K562 (cell line): Measurements from ENCODE around the gene TMEM245. TPM values are rescaled to one million over a fixed set of nuclear protein-coding genes. Genes with fewer than 3 reads are reported as not detected.

Source experiments
- BRF1 ChIP-seq: IDR thresholded peaks from 3 replicates; pipeline ENCODE4 v1.6.1; 2011; ENCODE audit warnings: borderline replicate concordance, mild to moderate bottlenecking; ENCODE audit not compliant: insufficient read length; ENCODE audit errors: extremely low read depth
- CHD4 ChIP-seq: fragments of 200-600 bp; sonication (generic); IDR thresholded peaks from 3 replicates; pipeline ENCODE4 v1.6.1; 2012; ENCODE audit warnings: low read depth, mild to moderate bottlenecking, mixed read lengths, low read length, inconsistent platforms; ENCODE audit not compliant: insufficient read depth, insufficient replicate concordance, poor library complexity, severe bottlenecking
- CXXC5 ChIP-seq: fragments of 250-450 bp; sonication (Bioruptor Pico); IDR thresholded peaks from 2 replicates; pipeline ENCODE4 v1.8.0; 2022; ENCODE audit warnings: inconsistent platforms, mild to moderate bottlenecking, moderate library complexity
- DACH1 ChIP-seq: fragments of 450-650 bp; IDR thresholded peaks from 2 replicates; pipeline ENCODE4 v1.6.1; 2018; ENCODE audit not compliant: partially characterized antibody
- ELF1 ChIP-seq: fragments of 200-800 bp; sonication (Bioruptor generic); IDR thresholded peaks from 2 replicates; pipeline ENCODE4 v1.6.1; 2016; ENCODE audit warnings: missing genetic modification characterization, missing compliant biosample characterization
- FOS ChIP-seq: IDR thresholded peaks from 3 replicates; pipeline ENCODE4 v1.6.1; 2011; ENCODE audit not compliant: insufficient read length; ENCODE audit errors: extremely low read depth
- FUS ChIP-seq: fragments of 200-400 bp; formaldehyde crosslinking; optimal IDR thresholded peaks from 2 replicates; pipeline ENCODE3; 2017; ENCODE audit warnings: low read depth, low read length
- NBN ChIP-seq: fragments of 450-650 bp; IDR thresholded peaks from 2 replicates; pipeline ENCODE4 v1.6.1; 2016; ENCODE audit warnings: low read depth, mild to moderate bottlenecking
- NFIX ChIP-seq: fragments of 250-450 bp; sonication (Bioruptor Pico); IDR thresholded peaks from 2 replicates; pipeline ENCODE4 v1.4.0; 2020; ENCODE audit warnings: low read depth, mild to moderate bottlenecking, moderate library complexity
- NR2C2 ChIP-seq, 2 experiments: fragments of 200-800 bp in 1 of 2; sonication (Bioruptor generic) in 1 of 2; sonication (generic) in 1 of 2; formaldehyde crosslinking in 1 of 2; IDR thresholded peaks; 2 replicates each; pipeline versions ENCODE4 v1.6.1 to v1.8.0; 2016 to 2022; ENCODE audit warnings: mild to moderate bottlenecking in 1 of 2, missing compliant biosample characterization in 1 of 2, missing genetic modification characterization in 1 of 2, missing genetic modification reagents in 1 of 2
- PHF20 ChIP-seq: fragments of 450-650 bp; IDR thresholded peaks from 2 replicates; pipeline ENCODE4 v1.6.1; 2018; ENCODE audit not compliant: partially characterized antibody
- TEAD1 ChIP-seq, 2 experiments: fragments of 450-650 bp in 1 of 2; sonication (generic) in 1 of 2; formaldehyde crosslinking; IDR thresholded peaks; 2 replicates each; pipeline versions ENCODE4 v1.4.0 to v1.8.0; 2020 to 2022; ENCODE audit warnings: mild to moderate bottlenecking in 2 of 2, missing genetic modification reagents in 1 of 2
- TOE1 ChIP-seq, 2 experiments: fragments of 450-650 bp in 1 of 2; sonication (generic) in 1 of 2; formaldehyde crosslinking in 1 of 2; IDR thresholded peaks; 2 replicates each; pipeline versions ENCODE4 v1.7.1 to v1.8.0; 2016 to 2022; ENCODE audit warnings: borderline replicate concordance in 2 of 2, mild to moderate bottlenecking in 2 of 2, antibody characterized with exemption in 1 of 2, inconsistent platforms in 1 of 2, low read depth in 1 of 2, missing genetic modification reagents in 1 of 2, moderate library complexity in 1 of 2
- YBX1 ChIP-seq: fragments of 450-650 bp; IDR thresholded peaks from 2 replicates; pipeline ENCODE4 v1.7.1; 2016; ENCODE audit warnings: mild to moderate bottlenecking
- ZNF324 ChIP-seq: fragments of 250-450 bp; sonication (Bioruptor Pico); IDR thresholded peaks from 2 replicates; pipeline ENCODE4 v1.4.0; 2020; ENCODE audit warnings: mild to moderate bottlenecking
- ZNF384 ChIP-seq: IDR thresholded peaks from 2 replicates; pipeline ENCODE4 v1.6.1; 2012; ENCODE audit warnings: low read depth, low read length, improper control_type of control experiment
- polyA plus RNA-seq, 8 experiments: library from polyadenylated mRNA; depleted of rRNA in 4 of 8; stranded (reverse) in 5 of 8; unstranded in 3 of 8; fragments of >200 nt; fragmentation: Nextera tagmentation in 2 of 8; fragmentation: Illumina TruSeq in 1 of 8; extraction: Ambion mirVana in 2 of 8; extraction: Trizol in 1 of 8; gene quantifications; 2 replicates each; pipeline versions ENCODE4 v1.2.1 to v1.2.3, GENCODE V29; 2011 to 2014; ENCODE audit warnings: inconsistent platforms in 1 of 8, missing spikeins in 1 of 8
- total RNA-seq, 7 experiments: library from RNA; depleted of rRNA in 6 of 7; stranded (reverse); fragments of >200 nt in 6 of 7; fragmentation: Illumina TruSeq in 2 of 7; extraction: Trizol in 2 of 7; gene quantifications; 2 replicates each; pipeline versions ENCODE4 v1.2.1 to v1.2.3, GENCODE V29; 2011 to 2021; ENCODE audit warnings: low replicate concordance in 1 of 7
- TF ChIP-seq, protein P1 (sequence below): fragments of 450-650 bp; IDR thresholded peaks from 2 replicates; pipeline ENCODE4 v1.6.1; 2016; ENCODE audit warnings: low read depth
- TF ChIP-seq, protein P2 (sequence below): sonication (generic); formaldehyde crosslinking; IDR thresholded peaks from 2 replicates; pipeline ENCODE4 v1.8.0; 2022; ENCODE audit warnings: mild to moderate bottlenecking, missing genetic modification reagents
- TF ChIP-seq, protein P3 (sequence below): sonication (generic); formaldehyde crosslinking; IDR thresholded peaks from 2 replicates; pipeline ENCODE4 v1.8.0; 2022; ENCODE audit warnings: missing genetic modification reagents, mild to moderate bottlenecking, moderate library complexity, borderline replicate concordance

TMEM245 gene
- total and polyA plus RNA-seq, 9 of the 15 experiments (the other 6 are each of a cell fraction or from before 2014, with no cell fraction given), result 8.5 to 43.2 (median 24.3) TPM

DNA sequence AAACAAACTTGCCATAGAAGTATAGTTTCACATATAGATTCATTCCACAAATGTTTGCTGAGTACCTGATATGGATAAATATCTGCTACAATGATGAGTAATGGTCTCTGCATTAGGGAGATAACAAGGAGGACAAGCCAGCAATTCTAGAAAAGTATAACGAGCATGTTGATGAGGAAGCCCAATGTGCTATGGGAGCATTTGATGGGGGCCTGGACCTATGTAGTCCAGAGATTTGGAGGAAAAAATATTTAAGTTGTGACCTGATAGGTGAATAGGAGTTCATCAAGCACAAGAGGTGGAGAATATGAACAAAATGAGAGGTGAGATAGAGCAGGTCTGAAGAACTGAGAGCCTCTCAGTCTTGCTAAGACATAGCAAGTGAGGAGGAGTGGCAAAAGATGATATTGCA, 14.4 kb upstream of the TMEM245 start (continued):
- TF ChIP-seq, protein P1, sequence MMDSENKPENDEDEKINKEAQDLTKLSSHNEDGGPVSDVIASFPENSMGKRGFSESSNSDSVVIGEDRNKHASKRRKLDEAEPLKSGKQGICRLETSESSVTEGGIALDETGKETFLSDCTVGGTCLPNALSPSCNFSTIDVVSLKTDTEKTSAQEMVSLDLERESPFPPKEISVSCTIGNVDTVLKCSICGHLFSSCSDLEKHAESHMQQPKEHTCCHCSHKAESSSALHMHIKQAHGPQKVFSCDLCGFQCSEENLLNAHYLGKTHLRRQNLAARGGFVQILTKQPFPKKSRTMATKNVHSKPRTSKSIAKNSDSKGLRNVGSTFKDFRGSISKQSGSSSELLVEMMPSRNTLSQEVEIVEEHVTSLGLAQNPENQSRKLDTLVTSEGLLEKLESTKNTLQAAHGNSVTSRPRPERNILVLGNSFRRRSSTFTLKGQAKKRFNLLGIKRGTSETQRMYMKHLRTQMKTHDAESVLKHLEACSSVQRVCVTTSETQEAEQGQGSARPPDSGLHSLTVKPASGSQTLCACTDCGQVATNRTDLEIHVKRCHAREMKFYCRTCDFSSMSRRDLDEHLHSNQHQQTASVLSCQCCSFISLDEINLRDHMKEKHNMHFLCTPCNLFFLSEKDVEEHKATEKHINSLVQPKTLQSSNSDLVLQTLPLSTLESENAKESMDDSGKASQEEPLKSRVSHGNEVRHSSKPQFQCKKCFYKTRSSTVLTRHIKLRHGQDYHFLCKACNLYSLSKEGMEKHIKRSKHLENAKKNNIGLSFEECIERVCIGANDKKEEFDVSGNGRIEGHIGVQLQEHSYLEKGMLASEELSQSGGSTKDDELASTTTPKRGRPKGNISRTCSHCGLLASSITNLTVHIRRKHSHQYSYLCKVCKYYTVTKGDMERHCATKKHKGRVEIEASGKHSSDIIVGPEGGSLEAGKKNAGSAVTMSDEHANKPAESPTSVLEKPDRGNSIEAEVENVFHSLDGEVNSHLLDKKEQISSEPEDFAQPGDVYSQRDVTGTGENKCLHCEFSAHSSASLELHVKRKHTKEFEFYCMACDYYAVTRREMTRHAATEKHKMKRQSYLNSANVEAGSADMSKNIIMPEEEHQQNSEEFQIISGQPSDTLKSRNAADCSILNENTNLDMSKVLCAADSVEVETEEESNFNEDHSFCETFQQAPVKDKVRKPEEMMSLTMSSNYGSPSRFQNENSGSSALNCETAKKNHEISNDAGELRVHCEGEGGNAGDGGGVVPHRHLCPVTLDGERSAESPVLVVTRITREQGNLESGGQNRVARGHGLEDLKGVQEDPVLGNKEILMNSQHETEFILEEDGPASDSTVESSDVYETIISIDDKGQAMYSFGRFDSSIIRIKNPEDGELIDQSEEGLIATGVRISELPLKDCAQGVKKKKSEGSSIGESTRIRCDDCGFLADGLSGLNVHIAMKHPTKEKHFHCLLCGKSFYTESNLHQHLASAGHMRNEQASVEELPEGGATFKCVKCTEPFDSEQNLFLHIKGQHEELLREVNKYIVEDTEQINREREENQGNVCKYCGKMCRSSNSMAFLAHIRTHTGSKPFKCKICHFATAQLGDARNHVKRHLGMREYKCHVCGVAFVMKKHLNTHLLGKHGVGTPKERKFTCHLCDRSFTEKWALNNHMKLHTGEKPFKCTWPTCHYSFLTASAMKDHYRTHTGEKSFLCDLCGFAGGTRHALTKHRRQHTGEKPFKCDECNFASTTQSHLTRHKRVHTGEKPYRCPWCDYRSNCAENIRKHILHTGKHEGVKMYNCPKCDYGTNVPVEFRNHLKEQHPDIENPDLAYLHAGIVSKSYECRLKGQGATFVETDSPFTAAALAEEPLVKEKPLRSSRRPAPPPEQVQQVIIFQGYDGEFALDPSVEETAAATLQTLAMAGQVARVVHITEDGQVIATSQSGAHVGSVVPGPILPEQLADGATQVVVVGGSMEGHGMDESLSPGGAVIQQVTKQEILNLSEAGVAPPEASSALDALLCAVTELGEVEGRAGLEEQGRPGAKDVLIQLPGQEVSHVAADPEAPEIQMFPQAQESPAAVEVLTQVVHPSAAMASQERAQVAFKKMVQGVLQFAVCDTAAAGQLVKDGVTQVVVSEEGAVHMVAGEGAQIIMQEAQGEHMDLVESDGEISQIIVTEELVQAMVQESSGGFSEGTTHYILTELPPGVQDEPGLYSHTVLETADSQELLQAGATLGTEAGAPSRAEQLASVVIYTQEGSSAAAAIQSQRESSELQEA, result no peak
- TF ChIP-seq NBN, result peak; percentile 50; the same call in 1 of the 2 replicates
- no peak for TF ChIP-seq PHF20
- TF ChIP-seq TEAD1 (CRISPR knock-in tag; IDR thresholded peaks at IDR 0.05), result 0 out of 4 replicates have a peak, but pooled peaks of 1 of the 2 experiments have one; percentile 29
- no peak for TF ChIP-seq YBX1
- TF ChIP-seq, protein P2, sequence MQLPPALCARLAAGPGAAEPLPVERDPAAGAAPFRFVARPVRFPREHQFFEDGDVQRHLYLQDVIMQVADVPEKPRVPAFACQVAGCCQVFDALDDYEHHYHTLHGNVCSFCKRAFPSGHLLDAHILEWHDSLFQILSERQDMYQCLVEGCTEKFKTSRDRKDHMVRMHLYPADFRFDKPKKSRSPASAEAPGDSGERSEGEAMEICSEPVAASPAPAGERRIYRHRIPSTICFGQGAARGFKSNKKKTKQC (CRISPR knock-in tag), result no peak
- no peak for TF ChIP-seq CXXC5 (CRISPR knock-in tag)
- TF ChIP-seq, protein P3, sequence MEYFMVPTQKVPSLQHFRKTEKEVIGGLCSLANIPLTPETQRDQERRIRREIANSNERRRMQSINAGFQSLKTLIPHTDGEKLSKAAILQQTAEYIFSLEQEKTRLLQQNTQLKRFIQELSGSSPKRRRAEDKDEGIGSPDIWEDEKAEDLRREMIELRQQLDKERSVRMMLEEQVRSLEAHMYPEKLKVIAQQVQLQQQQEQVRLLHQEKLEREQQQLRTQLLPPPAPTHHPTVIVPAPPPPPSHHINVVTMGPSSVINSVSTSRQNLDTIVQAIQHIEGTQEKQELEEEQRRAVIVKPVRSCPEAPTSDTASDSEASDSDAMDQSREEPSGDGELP (CRISPR knock-in tag), result no peak
- TF ChIP-seq CHD4, result no peak
- no peak for TF ChIP-seq ZNF384
- no peak for TF ChIP-seq NR2C2 (CRISPR knock-in tag; IDR thresholded peaks at IDR 0.05)
- TF ChIP-seq NR2C2 (tag; IDR thresholded peaks at IDR 0.05), result no peak
- 0 out of 2 replicates have a peak, but pooled peaks have one; percentile 31 for TF ChIP-seq TOE1 (IDR thresholded peaks at IDR 0.05; ENCODE audit: borderline replicate concordance)
- TF ChIP-seq TOE1 (CRISPR knock-in tag; IDR thresholded peaks at IDR 0.05; ENCODE audit: borderline replicate concordance, low read depth), result no peak
- TF ChIP-seq BRF1, result no peak
- peak; percentile 65 for TF ChIP-seq DACH1
- TF ChIP-seq NFIX, result no peak
- TF ChIP-seq FOS, result peak; percentile 21
- TF ChIP-seq ZNF324 (CRISPR knock-in tag), result no peak
- no peak for TF ChIP-seq FUS
- no peak for TF ChIP-seq ELF1 (tag)
